Activated CD8-positive, alpha-beta memory T cell treated with anti-CD3 and anti-CD28 coated beads for 36 hours (primary cell): Measurements from ENCODE around the gene GPR135. TPM values are rescaled to one million over a fixed set of nuclear protein-coding genes. Genes with fewer than 3 reads are reported as not detected.

Experiments
- CTCF ChIA-PET: fragments of 350-600 bp; sonication (Branson Sonifier 250); formaldehyde crosslinking; loops from one replicate; lab custom pipeline; 2021; ENCODE audit warnings: antibody characterized with exemption; lab: Charles Lee
- POLR2A ChIA-PET: fragments of 350-600 bp; sonication (Branson Sonifier 250); formaldehyde crosslinking; loops from one replicate; lab custom pipeline; 2021; ENCODE audit warnings: antibody characterized with exemption; lab: Charles Lee
- total RNA-seq, 2 experiments: library from RNA; stranded (reverse); gene quantifications; one replicate each; pipeline ENCODE4 v1.2.3, GENCODE V29; 2021

GPR135 gene
- total RNA-seq: 1 to 10 TPM; 1.2 to 1.6 TPM

- ChIA-PET CTCF (interaction anchor here (0.6 to 1.9 kb wide), 3 partner anchors 8 to 139 kb away, joined by 3 to 7 read pairs (median 3); partner anchors contain the start of genes JKAMP and L3HYPDH), POLR2A (interaction anchor here (2.2 kb wide), 1 partner anchor 18 kb away, joined by 20 read pairs; the partner anchor contains the start of genes JKAMP and L3HYPDH)
Observed at GRCh38 chr14:59465316-59466135, at the start of gene GPR135. Gene GPR135 (minus strand): TSS chr14:59465380. CDS start chr14:59465226, 154 bp downstream.

- ChIA-PET POLR2A (no interaction called here), CTCF (no interaction called here)
Observed at GRCh38 chr14:59511916-59512575, 46.9 kb upstream of the GPR135 start.

- CTCF ChIA-PET: interaction anchor here (1.1 kb wide), 1 partner anchor 66 kb away, joined by 6 read pairs; the partner anchor contains the start of gene CCDC175
- POLR2A ChIA-PET: no interaction called here
Observed at GRCh38 chr14:59510966-59511365, 45.8 kb upstream of the GPR135 start.

GRCh38 chr14:59510001-59510400 lies 44.8 kb upstream of the GPR135 start:
- ChIA-PET CTCF (no interaction called here), POLR2A (no interaction called here)

GRCh38 chr14:59509101-59509500 lies 43.9 kb upstream of the GPR135 start:
- CTCF ChIA-PET: no interaction called here
- POLR2A ChIA-PET: no interaction called here

GRCh38 chr14:59507752-59508103 lies 42.5 kb upstream of the GPR135 start:
- ChIA-PET CTCF (interaction anchor here (0.6 to 1.0 kb wide), 2 partner anchors 69 to 89 kb away, joined by 3 read pairs; partner anchors contain the start of gene CCDC175), POLR2A (no interaction called here)

- ChIA-PET CTCF (interaction anchor here (0.6 to 1.6 kb wide), 3 partner anchors 69 to 89 kb away, joined by 3 to 7 read pairs (median 3); partner anchors contain the start of gene CCDC175), POLR2A (no interaction called here)
Observed at GRCh38 chr14:59507063-59507751, 42.0 kb upstream of the GPR135 start.

GRCh38 chr14:59503256-59503655 lies 38.1 kb upstream of the GPR135 start:
- ChIA-PET POLR2A (no interaction called here), CTCF (interaction anchor here (1.1 kb wide), 1 partner anchor 73 kb away, joined by 5 read pairs; the partner anchor contains the start of gene CCDC175)

GRCh38 chr14:59500732-59501131 lies 35.6 kb upstream of the GPR135 start:
- ChIA-PET CTCF (interaction anchor here (1.5 kb wide), 1 partner anchor 76 kb away, joined by 3 read pairs; the partner anchor contains the start of gene CCDC175), POLR2A (no interaction called here)

- ChIA-PET POLR2A (no interaction called here), CTCF (interaction anchor here (0.7 kb wide), 1 partner anchor 1032 kb away, joined by 4 read pairs; no protein-coding TSS in a partner anchor)
Observed at GRCh38 chr14:59492384-59492783, 27.2 kb upstream of the GPR135 start.

- POLR2A ChIA-PET: no interaction called here
- CTCF ChIA-PET: no interaction called here
Observed at GRCh38 chr14:59490756-59491155, 25.6 kb upstream of the GPR135 start.

GRCh38 chr14:59484639-59485175 lies 19.5 kb upstream of the GPR135 start:
- ChIA-PET POLR2A (interaction anchor here (0.7 to 2.3 kb wide), 4 partner anchors 12 to 764 kb away, joined by 3 to 20 read pairs (median 5); partner anchors contain the start of genes DAAM1, GPR135 and PPM1A), CTCF (interaction anchor here (1.5 kb wide), 1 partner anchor 22 kb away, joined by 6 read pairs; no protein-coding TSS in a partner anchor)

- CTCF ChIA-PET: interaction anchor here (0.9 to 2.0 kb wide), 3 partner anchors 19 to 92 kb away, joined by 3 to 7 read pairs (median 6); partner anchors contain the start of genes CCDC175 and GPR135
- POLR2A ChIA-PET: interaction anchor here (0.7 to 2.3 kb wide), 4 partner anchors 13 to 765 kb away, joined by 3 to 20 read pairs (median 5); partner anchors contain the start of genes DAAM1, GPR135 and PPM1A
Observed at GRCh38 chr14:59483819-59484638, 18.8 kb upstream of the GPR135 start, which contains the start of the genes JKAMP and L3HYPDH. Gene JKAMP (plus strand): TSS chr14:59484517. CDS start chr14:59484590, 73 bp downstream. Gene L3HYPDH (minus strand): TSS chr14:59484408. CDS start chr14:59484316, 92 bp downstream.

- ChIA-PET POLR2A (interaction anchor here (1.5 to 2.3 kb wide), 3 partner anchors 13 to 294 kb away, joined by 3 to 20 read pairs (median 7); partner anchors contain the start of genes DAAM1 and GPR135), CTCF (interaction anchor here (0.9 to 2.0 kb wide), 3 partner anchors 18 to 93 kb away, joined by 3 to 7 read pairs (median 6); partner anchors contain the start of genes CCDC175 and GPR135)
Observed at GRCh38 chr14:59483363-59483762, 18.2 kb upstream of the GPR135 start.

- CTCF ChIA-PET: interaction anchor here (0.9 to 2.0 kb wide), 3 partner anchors 18 to 94 kb away, joined by 4 to 7 read pairs (median 6); partner anchors contain the start of genes CCDC175 and GPR135
- POLR2A ChIA-PET: interaction anchor here (2.3 kb wide), 1 partner anchor 18 kb away, joined by 20 read pairs; the partner anchor contains the start of gene GPR135
Observed at GRCh38 chr14:59482541-59483331, 17.6 kb upstream of the GPR135 start.

GRCh38 chr14:59481871-59482540 lies 16.8 kb upstream of the GPR135 start:
- ChIA-PET CTCF (interaction anchor here (0.9 to 2.0 kb wide), 2 partner anchors 17 to 95 kb away, joined by 4 to 7 read pairs; partner anchors contain the start of genes CCDC175 and GPR135), POLR2A (no interaction called here)
